ENCODE measurements around the gene B4GALT2.

B4GALT2 gene

GRCh38 chr1:43986712-43987111 is 7.7 kb downstream of the B4GALT2 start:
- DNase-seq, result no peak
- no peak overlapping the region for H3K4me3 ChIP-seq (ENCODE audit: low read length)
- no peak overlapping the region for H4K8ac ChIP-seq (ENCODE audit: low read depth, low read length)
- H4K5ac ChIP-seq (ENCODE audit: low read length), result no peak overlapping the region
- no peak overlapping the region for H3K56ac ChIP-seq (ENCODE audit: low read length)
- H3K79me2 ChIP-seq (ENCODE audit: control insufficient read depth, insufficient read depth, low read length), result no peaks in the 10 kb centered on the region
- H2AK5ac ChIP-seq (ENCODE audit: low read length), result no peak overlapping the region
- H3K4me2 ChIP-seq (ENCODE audit: low read length), result no peak overlapping the region
- no CpG with 5 or more reads among the region's 6 CpGs for WGBS (ENCODE audit: extremely low coverage, insufficient coverage, low lambda C conversion rate)
- no peaks in the 10 kb centered on the region for H3K4me1 ChIP-seq (ENCODE audit: control insufficient read depth, low read depth, low read length)
- no peak overlapping the region for H3K4ac ChIP-seq (ENCODE audit: low read depth, low read length)
- H3K9ac ChIP-seq (ENCODE audit: low read length), result no peak overlapping the region
- H2BK120ac ChIP-seq (ENCODE audit: low read depth, low read length), result no peak overlapping the region
- no peaks in the 10 kb centered on the region for H3K27me3 ChIP-seq (ENCODE audit: insufficient read depth, low read length, poor library complexity)
- no peak overlapping the region for H3K23ac ChIP-seq (ENCODE audit: low read length)
- H2BK5ac ChIP-seq (ENCODE audit: low read length), result no peak overlapping the region
- H2BK15ac ChIP-seq (replicated peaks; ENCODE audit: low read depth), result no peak overlapping the region
- H3K36me3 ChIP-seq (ENCODE audit: control insufficient read depth, insufficient read depth, low read length), result peaks cover 5% of the 10 kb centered on the region
- H3K27ac ChIP-seq (ENCODE audit: low read depth, low read length), result no peak overlapping the region
- no peak overlapping the region for H3K18ac ChIP-seq (ENCODE audit: low read length)
- H3K79me1 ChIP-seq (ENCODE audit: low read length), result peaks cover 11% of the 10 kb centered on the region

DNA sequence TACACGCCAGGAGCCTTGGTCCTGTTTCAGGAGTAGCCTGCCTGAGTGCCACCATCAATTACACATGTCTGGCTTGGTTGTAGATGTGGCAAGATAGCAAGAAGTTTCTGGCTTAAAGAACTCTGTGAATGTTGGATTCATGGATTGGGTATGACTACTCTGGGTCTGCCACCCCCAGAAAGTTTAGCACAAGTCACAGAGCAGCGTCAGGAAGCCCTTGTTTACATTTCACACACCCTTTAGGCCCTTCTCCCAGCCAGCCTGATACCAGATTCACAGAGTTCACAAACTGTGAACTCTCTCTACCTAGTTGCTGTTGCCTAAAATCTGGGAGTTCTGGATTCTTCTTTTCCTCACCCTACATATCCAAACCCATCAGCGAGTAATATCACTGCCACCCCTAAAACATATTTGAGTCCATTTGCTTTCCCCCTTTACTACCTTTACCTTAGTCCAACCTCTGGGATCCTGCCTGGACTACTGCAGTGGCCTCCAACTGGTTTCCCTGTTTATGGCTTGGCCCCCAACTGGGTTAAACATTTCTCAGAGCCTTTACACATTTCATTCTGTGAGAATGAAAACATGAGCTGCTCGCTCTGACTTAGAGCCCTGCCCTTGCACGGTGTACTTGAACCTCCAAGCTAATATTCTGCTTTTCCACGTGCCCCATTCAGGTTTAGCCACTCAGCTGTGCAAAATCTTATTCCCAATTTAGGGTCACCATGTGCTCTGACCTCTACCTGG is 8.3 kb downstream of the B4GALT2 start:
- no peak for DNase-seq
- Histone ChIP-seq H3K27ac (ENCODE audit: low read depth, low read length) (no peak overlapping the region), H3K36me3 (ENCODE audit: control insufficient read depth, insufficient read depth, low read length) (peaks cover 5% of the 10 kb centered on the region)

DNA sequence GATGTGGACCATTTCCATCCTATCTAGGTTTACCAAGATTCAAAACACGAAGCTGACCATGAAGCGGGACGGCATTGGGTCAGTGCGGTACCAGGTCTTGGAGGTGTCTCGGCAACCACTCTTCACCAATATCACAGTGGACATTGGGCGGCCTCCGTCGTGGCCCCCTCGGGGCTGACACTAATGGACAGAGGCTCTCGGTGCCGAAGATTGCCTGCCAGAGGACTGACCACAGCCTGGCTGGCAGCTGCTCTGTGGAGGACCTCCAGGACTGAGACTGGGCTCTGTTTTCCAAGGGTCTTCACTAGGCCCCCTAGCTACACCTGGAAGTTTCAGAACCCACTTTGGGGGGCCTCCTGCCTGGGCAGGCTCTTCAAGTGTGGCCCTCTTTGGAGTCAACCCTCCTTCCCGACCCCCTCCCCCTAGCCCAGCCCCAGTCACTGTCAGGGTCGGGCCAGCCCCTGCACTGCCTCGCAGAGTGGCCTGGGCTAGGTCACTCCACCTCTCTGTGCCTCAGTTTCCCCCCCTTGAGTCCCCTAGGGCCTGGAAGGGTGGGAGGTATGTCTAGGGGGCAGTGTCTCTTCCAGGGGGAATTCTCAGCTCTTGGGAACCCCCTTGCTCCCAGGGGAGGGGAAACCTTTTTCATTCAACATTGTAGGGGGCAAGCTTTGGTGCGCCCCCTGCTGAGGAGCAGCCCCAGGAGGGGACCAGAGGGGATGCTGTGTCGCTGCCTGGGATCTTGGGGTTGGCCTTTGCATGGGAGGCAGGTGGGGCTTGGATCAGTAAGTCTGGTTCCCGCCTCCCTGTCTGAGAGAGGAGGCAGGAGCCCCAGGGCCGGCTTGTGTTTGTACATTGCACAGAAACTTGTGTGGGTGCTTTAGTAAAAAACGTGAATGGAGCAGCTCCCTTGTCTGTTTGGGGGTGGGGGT is 11.5 kb downstream of the B4GALT2 start:
- no peak for DNase-seq
- Histone ChIP-seq H2AK5ac (ENCODE audit: low read length) (no peak overlapping the region), H2BK120ac (ENCODE audit: low read depth, low read length) (no peak overlapping the region), H2BK15ac (replicated peaks; ENCODE audit: low read depth) (no peak overlapping the region), H3K4me3 (ENCODE audit: low read length) (no peak overlapping the region), H4K8ac (ENCODE audit: low read depth, low read length) (no peak overlapping the region), H4K5ac (ENCODE audit: low read length) (no peak overlapping the region), H3K56ac (ENCODE audit: low read length) (peak overlapping the region; percentile 98), H3K4ac (ENCODE audit: low read depth, low read length) (no peak overlapping the region), H3K79me2 (ENCODE audit: control insufficient read depth, insufficient read depth, low read length) (no peaks in the 10 kb centered on the region), H3K9ac (ENCODE audit: low read length) (peak overlapping the region; percentile 92), H3K27me3 (ENCODE audit: insufficient read depth, low read length, poor library complexity) (no peaks in the 10 kb centered on the region), H2BK5ac (ENCODE audit: low read length) (no peak overlapping the region), H3K18ac (ENCODE audit: low read length) (no peak overlapping the region), H3K79me1 (ENCODE audit: low read length) (no peaks in the 10 kb centered on the region), H3K23ac (ENCODE audit: low read length) (no peak overlapping the region), H3K27ac (ENCODE audit: low read depth, low read length) (peak overlapping the region; percentile 13), H3K36me3 (ENCODE audit: control insufficient read depth, insufficient read depth, low read length) (peaks cover 3% of the 10 kb centered on the region), H3K4me2 (ENCODE audit: low read length) (peak overlapping the region; percentile 83), H3K4me1 (ENCODE audit: control insufficient read depth, low read depth, low read length) (no peaks in the 10 kb centered on the region)
- WGBS (ENCODE audit: extremely low coverage, insufficient coverage, low lambda C conversion rate), result no CpG with 5 or more reads among the region's 19 CpGs

More for the DNA sequence above, 8.3 kb downstream of the B4GALT2 start:
- H2BK15ac ChIP-seq (replicated peaks; ENCODE audit: low read depth), result no peak overlapping the region
- no peak overlapping the region for H3K4me2 ChIP-seq (ENCODE audit: low read length)
- no peak overlapping the region for H3K4me3 ChIP-seq (ENCODE audit: low read length)
- peaks cover 8% of the 10 kb centered on the region for H3K79me1 ChIP-seq (ENCODE audit: low read length)
- H3K79me2 ChIP-seq (ENCODE audit: control insufficient read depth, insufficient read depth, low read length), result no peaks in the 10 kb centered on the region
- no peak overlapping the region for H3K18ac ChIP-seq (ENCODE audit: low read length)
- H3K23ac ChIP-seq (ENCODE audit: low read length), result no peak overlapping the region
- no CpG with 5 or more reads among the region's 6 CpGs for WGBS (ENCODE audit: extremely low coverage, insufficient coverage, low lambda C conversion rate)
- H3K4me1 ChIP-seq (ENCODE audit: control insufficient read depth, low read depth, low read length), result no peaks in the 10 kb centered on the region
- H3K27me3 ChIP-seq (ENCODE audit: insufficient read depth, low read length, poor library complexity), result no peaks in the 10 kb centered on the region
- no peak overlapping the region for H3K56ac ChIP-seq (ENCODE audit: low read length)
- H3K4ac ChIP-seq (ENCODE audit: low read depth, low read length), result no peak overlapping the region
- no peak overlapping the region for H2BK5ac ChIP-seq (ENCODE audit: low read length)
- H2BK120ac ChIP-seq (ENCODE audit: low read depth, low read length), result no peak overlapping the region
- H3K9ac ChIP-seq (ENCODE audit: low read length), result no peak overlapping the region
- no peak overlapping the region for H4K5ac ChIP-seq (ENCODE audit: low read length)
- no peak overlapping the region for H2AK5ac ChIP-seq (ENCODE audit: low read length)
- no peak overlapping the region for H4K8ac ChIP-seq (ENCODE audit: low read depth, low read length)

- no peak overlapping the region for H2AK5ac ChIP-seq (ENCODE audit: low read length)
- H2BK5ac ChIP-seq (ENCODE audit: low read length), result no peak overlapping the region
- no peaks in the 10 kb centered on the region for H3K79me1 ChIP-seq (ENCODE audit: low read length)
- no peaks in the 10 kb centered on the region for H3K4me1 ChIP-seq (ENCODE audit: control insufficient read depth, low read depth, low read length)
- no CpG with 5 or more reads among the region's 10 CpGs for whole genome bisulfite sequencing (ENCODE audit: extremely low coverage, insufficient coverage, low lambda C conversion rate)
- DNase-seq, result no peak
- no peak overlapping the region for H4K8ac ChIP-seq (ENCODE audit: low read depth, low read length)
- H3K27ac ChIP-seq (ENCODE audit: low read depth, low read length), result peak overlapping the region; percentile 13
- H3K9ac ChIP-seq (ENCODE audit: low read length), result peak overlapping the region; percentile 92
- H2BK120ac ChIP-seq (ENCODE audit: low read depth, low read length), result no peak overlapping the region
- no peak overlapping the region for H3K18ac ChIP-seq (ENCODE audit: low read length)
- H3K36me3 ChIP-seq (ENCODE audit: control insufficient read depth, insufficient read depth, low read length), result no peaks in the 10 kb centered on the region
- no peak overlapping the region for H4K5ac ChIP-seq (ENCODE audit: low read length)
- H3K56ac ChIP-seq (ENCODE audit: low read length), result peak overlapping the region; percentile 98
- H3K23ac ChIP-seq (ENCODE audit: low read length), result no peak overlapping the region
- H3K27me3 ChIP-seq (ENCODE audit: insufficient read depth, low read length, poor library complexity), result no peaks in the 10 kb centered on the region
- no peak overlapping the region for H2BK15ac ChIP-seq (replicated peaks; ENCODE audit: low read depth)
- H3K4me2 ChIP-seq (ENCODE audit: low read length), result peak overlapping the region; percentile 83
- peak overlapping the region; percentile 49 for H3K4me3 ChIP-seq (ENCODE audit: low read length)
- no peak overlapping the region for H3K4ac ChIP-seq (ENCODE audit: low read depth, low read length)
- H3K79me2 ChIP-seq (ENCODE audit: control insufficient read depth, insufficient read depth, low read length), result no peaks in the 10 kb centered on the region
These were observed 12.1 kb downstream of the B4GALT2 start for GRCh38 chr1:43991200-43991475.

GRCh38 chr1:43991476-43992231 is 12.6 kb downstream of the B4GALT2 start, which contains the start of gene CCDC24:
TSS of gene CCDC24 (plus strand) at chr1:43991599. CDS start at chr1:43991879, 280 bp downstream.
- Histone ChIP-seq H3K79me2 (ENCODE audit: control insufficient read depth, insufficient read depth, low read length) (no peaks in the 10 kb centered on the region), H2BK5ac (ENCODE audit: low read length) (peak within 1 kb of the TSS; percentile 70), H2BK120ac (ENCODE audit: low read depth, low read length) (no peak within 1 kb of the TSS), H3K27me3 (ENCODE audit: insufficient read depth, low read length, poor library complexity) (no peaks in the 10 kb centered on the region), H3K56ac (ENCODE audit: low read length) (peak within 1 kb of the TSS; percentile 98), H3K23ac (ENCODE audit: low read length) (no peak within 1 kb of the TSS), H4K8ac (ENCODE audit: low read depth, low read length) (no peak within 1 kb of the TSS), H3K4me1 (ENCODE audit: control insufficient read depth, low read depth, low read length) (no peaks in the 10 kb centered on the region), H3K4me3 (ENCODE audit: low read length) (peak within 1 kb of the TSS; percentile 70), H3K4me2 (ENCODE audit: low read length) (peak within 1 kb of the TSS; percentile 89), H4K5ac (ENCODE audit: low read length) (no peak within 1 kb of the TSS), H3K36me3 (ENCODE audit: control insufficient read depth, insufficient read depth, low read length) (no peaks in the 10 kb centered on the region), H3K18ac (ENCODE audit: low read length) (peak within 1 kb of the TSS; percentile 46), H2BK15ac (replicated peaks; ENCODE audit: low read depth) (no peak within 1 kb of the TSS), H3K79me1 (ENCODE audit: low read length) (no peaks in the 10 kb centered on the region), H2AK5ac (ENCODE audit: low read length) (peak within 1 kb of the TSS; percentile 65), H3K27ac (ENCODE audit: low read depth, low read length) (peak within 1 kb of the TSS; percentile 25), H3K4ac (ENCODE audit: low read depth, low read length) (no peak within 1 kb of the TSS), H3K9ac (ENCODE audit: low read length) (peak within 1 kb of the TSS; percentile 92)
- WGBS (ENCODE audit: extremely low coverage, insufficient coverage, low lambda C conversion rate), result no CpG with 5 or more reads among the region's 66 CpGs
- peak; percentile 84 for DNase-seq
